Right hindlimb (tissue), 1 donor: ENCODE data around the gene FGF18.
A peak's percentile ranks its signal among the peaks of the same experiment; 100 is the strongest.
"Not testable (repeated sequence)": the region's sequence is repeated elsewhere in the genome, so short reads cannot be mapped to it uniquely, and the experiment has no call there.

Source experiments
- DNase-seq: peaks from one replicate; pipeline ENCODE4 v3.0.0-alpha.2; 2018

FGF18 gene

GRCh38 chr5:171476701-171477100 lies 57.3 kb downstream of the FGF18 start:
- no peak for DNase-seq

GRCh38 chr5:171477101-171477500 lies 57.7 kb downstream of the FGF18 start:
- DNase-seq = no peak

- DNase-seq = no peak
Observed at GRCh38 chr5:171477666-171478065, 58.2 kb downstream of the FGF18 start.

GRCh38 chr5:171478946-171479775 lies 59.7 kb downstream of the FGF18 start:
- DNase-seq = no peak

- DNase-seq = no peak
Observed at GRCh38 chr5:171479776-171480125, 60.3 kb downstream of the FGF18 start.

GRCh38 chr5:171480239-171480638 lies 60.8 kb downstream of the FGF18 start:
- DNase-seq = peak; percentile 59

- peak; percentile 90 for DNase-seq
Observed at GRCh38 chr5:171481571-171482433, 62.4 kb downstream of the FGF18 start.

GRCh38 chr5:171482434-171482730 lies 62.9 kb downstream of the FGF18 start:
- DNase-seq = no peak

- peak; percentile 93 for DNase-seq
Observed at GRCh38 chr5:171483551-171484135, 64.2 kb downstream of the FGF18 start.

GRCh38 chr5:171484460-171484899 lies 65.0 kb downstream of the FGF18 start:
- DNase-seq = peak; percentile 54

- no peak for DNase-seq
Observed at GRCh38 chr5:171485668-171486067, 66.2 kb downstream of the FGF18 start.

- DNase-seq = no peak
Observed at GRCh38 chr5:171486613-171487012, 67.2 kb downstream of the FGF18 start.

GRCh38 chr5:171488876-171489275 lies 69.4 kb downstream of the FGF18 start:
- no peak for DNase-seq

GRCh38 chr5:171492781-171493180 lies 73.3 kb downstream of the FGF18 start:
- DNase-seq = no peak

GRCh38 chr5:171493646-171494393 lies 74.4 kb downstream of the FGF18 start:
- no peak for DNase-seq

GRCh38 chr5:171494452-171495121 lies 75.1 kb downstream of the FGF18 start:
- DNase-seq = peak; percentile 88

GRCh38 chr5:171495122-171495700 lies 75.8 kb downstream of the FGF18 start:
- DNase-seq = no peak

- DNase-seq = no peak
Observed at GRCh38 chr5:171496456-171496855, 77.0 kb downstream of the FGF18 start.

GRCh38 chr5:171497494-171497893 lies 78.0 kb downstream of the FGF18 start:
- not testable (repeated sequence) for DNase-seq

- no peak for DNase-seq
Observed at GRCh38 chr5:171498166-171498565, 78.7 kb downstream of the FGF18 start.

- DNase-seq = no peak
Observed at GRCh38 chr5:171499611-171500010, 80.2 kb downstream of the FGF18 start.

GRCh38 chr5:171505473-171506043 lies 86.1 kb downstream of the FGF18 start:
- DNase-seq = no peak
